Neuronal stem cell (in vitro differentiated cells): ENCODE measurements around the gene SRBD1.

Experiments used
- DNase-seq: peaks from one replicate; pipeline ENCODE4 v3.0.0-alpha.2; 2013; ENCODE audit warnings: low spot score
- H2AFZ ChIP-seq: one replicate; pipeline ENCODE4 v1.6.1; 2013; ENCODE audit warnings: mild to moderate bottlenecking, low read length, inconsistent platforms
- H2AK5ac ChIP-seq: 2 replicates; pipeline ENCODE4 v1.6.1; 2013; ENCODE audit warnings: low read depth, mild to moderate bottlenecking, inconsistent platforms, low read length, moderate library complexity, mixed read lengths
- H2BK120ac ChIP-seq: 2 replicates; pipeline ENCODE4 v1.6.1; 2013; ENCODE audit warnings: low read depth, mild to moderate bottlenecking, inconsistent platforms, low read length, moderate library complexity, mixed read lengths
- H2BK12ac ChIP-seq: one replicate; pipeline ENCODE4 v1.6.1; 2013; ENCODE audit warnings: low read length, inconsistent platforms
- H2BK15ac ChIP-seq: 2 replicates; pipeline ENCODE4 v1.6.1; 2013; ENCODE audit warnings: mild to moderate bottlenecking, low read length, inconsistent platforms, mixed read lengths
- H2BK5ac ChIP-seq: one replicate; pipeline ENCODE4 v1.6.1; 2013; ENCODE audit warnings: inconsistent platforms, mild to moderate bottlenecking, low read length, moderate library complexity
- H3K14ac ChIP-seq: one replicate; pipeline ENCODE4 v1.6.1; 2013; ENCODE audit warnings: low read length, inconsistent platforms
- H3K18ac ChIP-seq: 2 replicates; pipeline ENCODE4 v1.6.1; 2013; ENCODE audit warnings: low read length, inconsistent platforms
- H3K23ac ChIP-seq: 2 replicates; pipeline ENCODE4 v1.6.1; 2013; ENCODE audit warnings: low read depth, mild to moderate bottlenecking, mixed read lengths, low read length, inconsistent platforms; ENCODE audit not compliant: poor library complexity
- H3K27ac ChIP-seq: replicated peaks from 3 replicates; pipeline ENCODE4 v1.5.1; 2013; ENCODE audit warnings: low read length, inconsistent platforms
- H3K27me3 ChIP-seq, 3 experiments: 2 replicates each; pipeline ENCODE4 v1.6.1; 2013; ENCODE audit warnings: low read length in 3 of 3, mild to moderate bottlenecking in 2 of 3, inconsistent platforms in 1 of 3, low read depth in 1 of 3, mixed read lengths in 1 of 3, moderate library complexity in 1 of 3; ENCODE audit not compliant: control insufficient read depth in 3 of 3, insufficient read depth in 3 of 3
- H3K36me3 ChIP-seq, 2 donors: replicated peaks in 1 of 2; 2 replicates each; pipeline ENCODE4 v1.6.1; 2013; ENCODE audit warnings: low read length in 2 of 2; ENCODE audit not compliant: control insufficient read depth in 2 of 2, insufficient read depth in 2 of 2
- H3K4ac ChIP-seq: 2 replicates; pipeline ENCODE4 v1.6.1; 2013; ENCODE audit warnings: inconsistent platforms, mild to moderate bottlenecking, low read length, moderate library complexity
- H3K4me1 ChIP-seq, 2 donors: 1 replicate in 1 of 2; 2 replicates in 1 of 2; pipeline ENCODE4 v1.6.1; 2013; ENCODE audit warnings: low read length in 2 of 2, low read depth in 1 of 2; ENCODE audit not compliant: control insufficient read depth in 2 of 2, insufficient read depth in 1 of 2
- H3K4me2 ChIP-seq: one replicate; pipeline ENCODE4 v1.6.1; 2013; ENCODE audit warnings: mild to moderate bottlenecking, low read length, inconsistent platforms; ENCODE audit not compliant: insufficient read depth, poor library complexity, severe bottlenecking
- H3K4me3 ChIP-seq, 2 donors: 2 replicates each; pipeline ENCODE4 v1.5.1; 2013; ENCODE audit warnings: low read length in 2 of 2, mild to moderate bottlenecking in 2 of 2, inconsistent platforms in 1 of 2, moderate library complexity in 1 of 2
- H3K79me1 ChIP-seq: one replicate; pipeline ENCODE4 v1.6.1; 2013; ENCODE audit warnings: low read depth, mild to moderate bottlenecking, inconsistent platforms, low read length, moderate library complexity
- H3K9ac ChIP-seq: one replicate; pipeline ENCODE4 v1.6.1; 2013; ENCODE audit warnings: mild to moderate bottlenecking, low read depth, low read length, inconsistent platforms; ENCODE audit not compliant: poor library complexity
- H3K9me3 ChIP-seq, 2 donors: replicated peaks in 1 of 2; 2 replicates each; pipeline versions ENCODE3 to v1.6.1; 2013; ENCODE audit warnings: low read length in 2 of 2, mild to moderate bottlenecking in 2 of 2, inconsistent platforms in 1 of 2, low read depth in 1 of 2, mixed read lengths in 1 of 2, moderate library complexity in 1 of 2; ENCODE audit not compliant: control insufficient read depth in 2 of 2, insufficient read depth in 1 of 2
- H4K8ac ChIP-seq: one replicate; pipeline ENCODE4 v1.6.1; 2013; ENCODE audit warnings: low read depth, mild to moderate bottlenecking, inconsistent platforms, low read length, moderate library complexity
- H4K91ac ChIP-seq: one replicate; pipeline ENCODE4 v1.6.1; 2013; ENCODE audit warnings: low read length, low read depth, mild to moderate bottlenecking, inconsistent platforms; ENCODE audit not compliant: poor library complexity
- WGBS, 2 donors: extraction: QIAGEN DNeasy Blood & Tissue Kit; methylation state at CpG; one replicate each; pipeline ENCODE4 v1.1.7; 2013; ENCODE audit warnings: missing lambda C conversion rate in 2 of 2, mixed read lengths in 1 of 2; ENCODE audit not compliant: insufficient read length in 2 of 2, insufficient replicate concordance in 1 of 2; ENCODE audit errors: extremely low coverage in 2 of 2; 5-methylcytosine and 5-hydroxymethylcytosine counted together

Gene SRBD1

GRCh38 chr2:45409677-45410076, 201.4 kb downstream of the SRBD1 start:
- Histone ChIP-seq H3K4ac (no peak overlapping the region), H3K36me3 (peaks cover 0 to 26% of the 10 kb centered on the region in 2 donors), H2BK120ac (no peak overlapping the region), H3K18ac (no peak overlapping the region), H4K8ac (no peak overlapping the region), H3K4me1 (no peaks in the 10 kb centered on the region), H3K14ac (no peak overlapping the region), H3K9ac (no peak overlapping the region), H2AK5ac (no peak overlapping the region), H3K27me3 (no peaks in the 10 kb centered on the region), H3K9me3 (no peaks in the 10 kb centered on the region), H2AFZ (no peak overlapping the region), H3K23ac (no peak overlapping the region), H3K79me1 (no peaks in the 10 kb centered on the region), H2BK5ac (no peak overlapping the region), H4K91ac (no peak overlapping the region), H2BK15ac (no peak overlapping the region), H3K4me3 (no peak overlapping the region), H3K27ac (no peak overlapping the region), H3K4me2 (no peak overlapping the region), H2BK12ac (no peak overlapping the region)
- no peak for DNase-seq
- WGBS, 2 donors: no CpG with 5 or more reads among the region's 1 CpG

DNA sequence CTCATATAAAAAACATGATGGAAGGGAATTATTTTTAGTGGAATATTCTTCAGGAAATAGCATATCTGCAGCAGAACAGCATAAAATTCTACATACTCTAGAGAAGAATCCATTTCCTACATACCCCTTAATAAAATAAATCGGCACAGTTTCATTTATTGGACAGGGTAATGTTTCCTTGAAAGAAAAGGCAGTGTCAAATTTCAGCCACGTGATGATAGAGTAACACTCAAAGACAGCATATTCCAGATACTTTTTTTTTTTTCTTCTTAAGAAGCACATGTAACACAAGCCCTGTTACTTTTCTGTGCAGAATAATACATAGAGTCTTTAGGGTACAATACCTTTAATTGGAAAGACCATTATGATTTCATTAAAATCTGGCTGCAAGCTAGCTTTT, 204.4 kb downstream of the SRBD1 start:
- Histone ChIP-seq H3K9ac (no peak overlapping the region), H3K27me3 (no peaks in the 10 kb centered on the region), H3K14ac (no peak overlapping the region), H2AFZ (no peak overlapping the region), H3K4me3 (no peak overlapping the region), H3K4me2 (no peak overlapping the region), H2BK12ac (no peak overlapping the region), H2BK120ac (no peak overlapping the region), H4K8ac (no peak overlapping the region), H3K79me1 (no peaks in the 10 kb centered on the region), H3K23ac (no peak overlapping the region), H3K18ac (no peak overlapping the region), H3K36me3 (peaks cover 0 to 11% of the 10 kb centered on the region in 2 donors), H2BK5ac (no peak overlapping the region), H3K4ac (no peak overlapping the region), H3K4me1 (no peaks in the 10 kb centered on the region), H2AK5ac (no peak overlapping the region), H2BK15ac (no peak overlapping the region), H3K9me3 (no peaks in the 10 kb centered on the region), H3K27ac (no peak overlapping the region), H4K91ac (no peak overlapping the region)
- no CpG with 5 or more reads among the region's 2 CpGs for WGBS, 2 donors
- DNase-seq: no peak

- Histone ChIP-seq H2BK5ac (no peak overlapping the region), H4K91ac (no peak overlapping the region), H2BK15ac (no peak overlapping the region), H3K4me3 (no peak overlapping the region), H2BK12ac (no peak overlapping the region), H4K8ac (no peak overlapping the region), H3K4ac (no peak overlapping the region), H3K27ac (no peak overlapping the region), H3K18ac (no peak overlapping the region), H2BK120ac (no peak overlapping the region), H3K9me3 (no peaks in the 10 kb centered on the region), H2AFZ (no peak overlapping the region), H3K23ac (no peak overlapping the region), H3K27me3 (no peaks in the 10 kb centered on the region), H3K4me1 (no peaks in the 10 kb centered on the region), H3K4me2 (no peak overlapping the region), H3K79me1 (no peaks in the 10 kb centered on the region), H3K36me3 (no peaks in the 10 kb centered on the region), H3K14ac (no peak overlapping the region), H2AK5ac (no peak overlapping the region), H3K9ac (no peak overlapping the region)
- no CpG with 5 or more reads among the region's 3 CpGs for WGBS, 2 donors
- no peak for DNase-seq
Observed at GRCh38 chr2:45404807-45405297, 206.2 kb downstream of the SRBD1 start.

GRCh38 chr2:45403036-45403435, 208.0 kb downstream of the SRBD1 start:
- Histone ChIP-seq H3K4me2 (no peak overlapping the region), H2AFZ (no peak overlapping the region)

More at GRCh38 chr2:45403036-45403435, 208.0 kb downstream of the SRBD1 start:
- Histone ChIP-seq H3K27ac (no peak overlapping the region), H4K8ac (no peak overlapping the region), H2AK5ac (no peak overlapping the region), H3K23ac (no peak overlapping the region), H3K27me3 (no peaks in the 10 kb centered on the region), H2BK12ac (no peak overlapping the region), H4K91ac (no peak overlapping the region), H2BK120ac (no peak overlapping the region), H2BK5ac (no peak overlapping the region), H3K4me3 (no peak overlapping the region), H3K36me3 (no peaks in the 10 kb centered on the region), H3K9ac (no peak overlapping the region), H3K4ac (no peak overlapping the region), H3K9me3 (no peaks in the 10 kb centered on the region), H3K14ac (no peak overlapping the region), H2BK15ac (no peak overlapping the region), H3K18ac (no peak overlapping the region), H3K79me1 (no peaks in the 10 kb centered on the region), H3K4me1 (no peaks in the 10 kb centered on the region)
- no peak for DNase-seq
